AG09309 (cell line): ENCODE measurements around the gene WDR33.

ENCODE experiments used
- DNase-seq: peaks from one replicate; pipeline ENCODE4 v3.0.0-alpha.2; 2010; ENCODE audit warnings: low read depth
- H3K4me3 ChIP-seq: 2 replicates; pipeline ENCODE4 v1.5.1; 2011; ENCODE audit warnings: mild to moderate bottlenecking, low read depth, low read length, moderate library complexity; ENCODE audit not compliant: control insufficient read depth
- TF ChIP-seq, protein P1 (sequence below): IDR thresholded peaks from 2 replicates; pipeline ENCODE4 v1.5.1; 2011; ENCODE audit warnings: mild to moderate bottlenecking, low read depth, low read length, inconsistent platforms; ENCODE audit not compliant: insufficient read depth, control insufficient read depth; ENCODE audit errors: missing control alignments

Gene WDR33

DNA sequence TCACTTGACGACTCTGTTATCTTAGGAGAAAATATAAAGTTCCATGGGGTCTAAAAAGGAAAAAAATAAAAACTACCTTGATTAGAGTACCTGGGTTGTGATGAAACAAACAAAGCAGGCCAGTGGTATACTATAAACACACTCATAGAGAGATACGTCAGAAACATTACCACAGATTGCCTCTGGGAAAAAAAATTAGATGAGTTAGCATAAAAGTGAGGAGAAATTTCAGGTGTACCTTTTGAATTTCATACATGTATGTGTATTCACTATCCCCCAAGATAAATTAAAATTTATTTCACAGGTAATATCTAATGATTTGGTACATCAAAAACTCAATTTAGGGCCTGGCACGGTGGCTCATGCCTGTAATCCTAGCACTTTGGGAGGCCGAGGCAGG, 18.2 kb downstream of the WDR33 start:
- TF ChIP-seq, protein P1, sequence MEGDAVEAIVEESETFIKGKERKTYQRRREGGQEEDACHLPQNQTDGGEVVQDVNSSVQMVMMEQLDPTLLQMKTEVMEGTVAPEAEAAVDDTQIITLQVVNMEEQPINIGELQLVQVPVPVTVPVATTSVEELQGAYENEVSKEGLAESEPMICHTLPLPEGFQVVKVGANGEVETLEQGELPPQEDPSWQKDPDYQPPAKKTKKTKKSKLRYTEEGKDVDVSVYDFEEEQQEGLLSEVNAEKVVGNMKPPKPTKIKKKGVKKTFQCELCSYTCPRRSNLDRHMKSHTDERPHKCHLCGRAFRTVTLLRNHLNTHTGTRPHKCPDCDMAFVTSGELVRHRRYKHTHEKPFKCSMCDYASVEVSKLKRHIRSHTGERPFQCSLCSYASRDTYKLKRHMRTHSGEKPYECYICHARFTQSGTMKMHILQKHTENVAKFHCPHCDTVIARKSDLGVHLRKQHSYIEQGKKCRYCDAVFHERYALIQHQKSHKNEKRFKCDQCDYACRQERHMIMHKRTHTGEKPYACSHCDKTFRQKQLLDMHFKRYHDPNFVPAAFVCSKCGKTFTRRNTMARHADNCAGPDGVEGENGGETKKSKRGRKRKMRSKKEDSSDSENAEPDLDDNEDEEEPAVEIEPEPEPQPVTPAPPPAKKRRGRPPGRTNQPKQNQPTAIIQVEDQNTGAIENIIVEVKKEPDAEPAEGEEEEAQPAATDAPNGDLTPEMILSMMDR = no peak
- no peak overlapping the region for H3K4me3 ChIP-seq
- no peak for DNase-seq

DNA sequence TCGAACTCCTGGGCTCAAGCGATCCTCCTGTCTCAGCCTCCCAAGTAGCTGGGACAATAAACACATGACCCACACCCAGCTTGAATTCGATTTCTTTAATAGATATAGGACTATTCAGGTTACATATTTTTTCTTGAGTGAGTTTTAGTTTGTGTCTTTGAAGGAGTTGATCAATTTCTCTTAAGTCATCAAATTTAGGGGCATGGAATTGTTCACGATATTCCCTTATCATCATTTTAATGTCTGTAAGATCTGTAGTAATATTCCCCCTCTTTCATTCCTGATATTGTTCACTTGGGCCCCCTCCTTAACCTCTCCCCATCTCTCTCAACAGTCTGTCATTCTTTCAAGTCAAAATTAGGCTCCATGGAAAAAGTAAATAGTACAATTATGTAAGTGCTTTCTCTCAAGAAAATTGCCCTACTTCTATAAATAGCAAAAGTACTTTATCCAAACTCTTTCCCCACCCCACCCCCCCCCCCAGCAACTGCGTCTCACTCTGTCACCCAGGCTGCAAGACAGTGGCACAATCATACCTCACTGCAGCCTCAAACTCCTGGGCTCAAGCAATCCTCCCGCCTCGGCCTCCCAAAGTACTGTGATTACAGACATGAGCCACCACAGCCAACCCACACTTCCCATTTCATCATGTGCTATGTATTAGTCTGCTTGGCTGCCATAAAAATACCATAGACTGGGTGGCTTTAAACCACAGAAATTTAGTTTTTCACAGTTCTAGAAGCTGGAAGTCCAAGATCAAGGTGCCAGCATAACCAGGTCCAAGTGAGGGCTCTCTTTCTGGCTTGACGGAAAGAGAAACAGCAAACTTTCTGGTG, 20.1 kb downstream of the WDR33 start:
- DNase-seq = no peak
- TF ChIP-seq, protein P1 = no peak
- H3K4me3 ChIP-seq = no peak overlapping the region

DNA sequence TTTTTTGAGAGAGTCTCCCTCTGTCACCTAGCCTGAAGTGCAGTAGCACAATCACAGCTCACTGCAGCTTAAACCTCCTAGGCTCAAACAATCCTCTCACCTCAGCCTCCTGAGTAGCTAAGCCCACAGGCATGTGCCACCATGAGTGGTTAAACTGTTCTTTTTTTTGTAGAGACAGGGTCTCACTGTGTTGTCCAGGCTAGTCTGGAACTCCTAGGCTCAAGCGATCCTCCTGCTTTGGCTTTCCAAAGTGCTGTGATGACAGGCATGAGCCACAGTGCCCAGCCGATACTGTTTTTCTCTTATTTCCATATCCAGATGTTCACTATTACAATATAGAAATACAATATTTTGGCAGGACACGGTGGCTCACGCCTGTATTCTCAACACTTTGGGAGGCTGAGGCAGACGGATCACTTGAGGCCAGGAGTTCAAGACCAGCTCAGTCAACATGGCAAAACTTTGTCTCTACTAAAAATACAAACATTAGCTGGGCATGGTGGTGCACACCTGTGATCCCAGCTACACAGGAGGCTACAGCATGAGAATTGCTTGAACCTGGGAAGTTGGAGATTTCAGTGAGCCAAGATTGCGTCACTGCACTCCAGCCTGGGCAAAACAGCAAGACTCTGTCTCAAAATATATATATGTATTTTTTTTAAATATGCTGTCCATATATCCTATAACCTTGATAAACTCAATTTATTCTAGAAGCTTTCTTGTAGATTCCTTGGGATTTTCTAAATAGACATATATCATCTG, 24.7 kb downstream of the WDR33 start:
- no peak overlapping the region for H3K4me3 ChIP-seq
- TF ChIP-seq, protein P1 = no peak
- no peak for DNase-seq

DNA sequence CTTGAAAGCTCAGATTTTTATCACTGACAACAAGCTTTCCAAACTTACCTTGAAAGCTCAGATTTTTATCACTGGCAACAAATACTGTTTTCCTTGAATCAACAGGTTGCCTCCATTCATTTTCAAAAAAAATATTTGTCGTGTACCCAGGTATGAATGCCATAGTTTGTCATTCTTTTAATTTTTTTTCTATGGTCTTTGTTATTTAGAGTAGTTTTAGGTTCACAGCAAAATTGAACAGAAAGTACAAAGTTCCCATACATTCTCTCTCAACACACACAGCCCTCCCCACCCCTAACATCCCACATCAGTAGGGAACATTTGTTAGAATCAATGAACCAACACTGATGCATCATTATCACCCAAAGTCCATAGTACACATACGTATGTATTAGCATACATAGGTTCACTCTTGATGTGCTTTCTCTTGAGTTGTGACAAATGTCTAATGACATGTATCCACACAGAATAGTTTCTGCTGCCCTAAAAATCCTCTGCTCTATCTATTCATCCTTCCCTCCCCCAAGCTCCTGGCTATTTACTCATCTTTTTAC, 25.9 kb downstream of the WDR33 start:
- TF ChIP-seq, protein P1 = no peak
- no peak overlapping the region for H3K4me3 ChIP-seq
- DNase-seq = no peak

DNA sequence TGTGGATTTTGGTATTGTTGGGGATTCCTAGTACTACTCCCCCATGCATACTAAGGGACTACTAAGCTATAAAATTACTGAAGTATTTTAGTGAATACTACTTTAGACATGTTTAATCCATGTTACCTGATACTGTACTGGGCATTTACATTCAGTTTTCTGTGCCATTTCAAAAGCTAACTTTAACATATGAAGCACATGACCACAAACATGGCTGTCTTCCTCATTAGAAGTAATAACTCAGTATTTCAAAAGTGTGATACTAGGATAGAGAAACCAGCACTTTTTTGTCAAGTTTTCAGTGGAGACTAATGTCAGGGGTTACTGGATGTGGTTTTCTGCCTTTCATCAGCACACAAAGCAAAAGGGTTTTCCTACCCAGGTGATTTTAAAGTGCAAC, 27.9 kb downstream of the WDR33 start:
- no peak for DNase-seq
- TF ChIP-seq, protein P1 = no peak
- no peak overlapping the region for H3K4me3 ChIP-seq

DNA sequence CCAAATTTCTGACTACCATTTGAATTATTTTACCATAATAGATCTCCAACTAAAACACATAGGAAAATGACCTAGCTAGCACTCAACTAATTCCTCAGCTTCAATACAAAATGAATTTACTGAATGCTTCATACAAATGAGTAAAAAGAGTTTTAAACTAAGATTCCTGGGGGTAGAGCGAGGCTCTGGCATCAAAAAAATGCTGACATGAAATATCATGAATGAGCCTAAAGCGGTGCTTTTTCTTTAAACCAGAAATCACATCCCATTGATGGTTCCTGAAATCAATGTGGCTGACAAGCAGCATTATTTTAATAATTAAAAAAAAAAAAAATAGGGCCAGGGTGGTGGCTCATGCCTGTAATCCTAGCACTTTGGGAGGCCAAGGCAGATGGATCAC, 32.1 kb downstream of the WDR33 start:
- TF ChIP-seq, protein P1 = no peak
- DNase-seq = no peak
- no peak overlapping the region for H3K4me3 ChIP-seq
